ENCODE data around the gene RNF225. TPM values are rescaled to one million over a fixed set of nuclear protein-coding genes. Genes with fewer than 3 reads are reported as not detected.
"Not testable (repeated sequence)": the region's sequence is repeated elsewhere in the genome, so short reads cannot be mapped to it uniquely, and the experiment has no call there.

Gene RNF225
- total RNA-seq, 1 experiment from 2014 or later: not detected

DNA sequence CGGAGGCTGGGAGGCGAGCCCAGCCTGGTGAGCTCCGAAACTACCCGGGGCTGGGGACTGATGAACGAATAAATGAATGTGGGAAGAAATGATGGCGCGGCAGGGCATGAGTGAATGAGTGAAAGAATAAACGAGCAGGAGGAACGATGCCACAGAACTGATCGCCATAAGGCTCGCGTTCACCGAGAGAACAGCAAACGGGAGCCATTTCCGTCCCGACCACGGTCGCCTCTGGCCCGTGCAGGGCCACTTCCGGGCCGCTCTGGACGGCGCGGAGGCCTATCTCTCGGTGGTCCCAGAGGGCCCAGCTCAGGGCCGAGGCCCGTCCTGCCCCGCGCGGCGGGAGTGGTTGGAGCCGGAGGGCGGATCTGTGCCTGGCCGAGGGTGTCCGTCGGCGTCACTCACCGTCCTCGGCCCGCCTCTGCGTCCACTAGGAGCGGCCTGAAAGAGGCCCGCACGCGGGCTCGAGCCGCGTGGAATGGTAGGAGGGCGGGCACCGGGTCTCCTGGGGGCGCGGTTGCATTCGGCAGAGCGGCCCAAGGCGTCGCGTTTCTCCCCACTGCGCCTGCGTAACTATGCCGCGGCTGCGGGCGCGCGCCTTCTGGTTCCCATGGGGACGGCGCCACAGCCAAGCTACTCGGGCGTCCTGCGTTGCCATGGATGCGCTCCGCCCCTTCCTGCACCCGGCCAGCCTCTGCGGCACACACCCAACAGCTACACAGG, 33.0 kb upstream of the RNF225 start, which contains the start of gene ZNF497:
ZNF497 (minus strand) TSS at position 480 of the 723 bp plus-strand sequence. CDS start 5,116 bp downstream, outside the sequence.
- DNase-seq (ENCODE audit: low read depth): peak; percentile 96

DNA sequence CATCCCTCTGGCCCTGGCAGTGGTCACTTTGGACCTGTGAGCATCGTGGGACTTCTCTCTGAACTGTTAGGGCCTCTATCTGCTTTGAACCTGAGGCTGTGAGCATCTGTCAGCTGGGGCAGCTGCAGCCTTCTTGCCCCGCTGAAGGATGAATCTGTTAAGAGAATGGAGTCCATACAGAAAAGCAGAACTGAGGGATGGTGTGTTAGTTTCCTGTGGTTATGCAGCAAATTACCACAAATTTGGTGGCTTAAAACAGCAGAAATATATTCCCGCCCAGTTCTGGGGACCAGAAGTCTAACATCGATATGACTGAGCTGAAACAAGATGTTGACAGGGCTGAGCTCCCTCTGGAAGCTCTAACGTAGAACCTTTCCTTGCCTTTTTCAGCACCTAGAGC, 31.3 kb upstream of the RNF225 start:
- DNase-seq (ENCODE audit: low read depth): no peak

DNA sequence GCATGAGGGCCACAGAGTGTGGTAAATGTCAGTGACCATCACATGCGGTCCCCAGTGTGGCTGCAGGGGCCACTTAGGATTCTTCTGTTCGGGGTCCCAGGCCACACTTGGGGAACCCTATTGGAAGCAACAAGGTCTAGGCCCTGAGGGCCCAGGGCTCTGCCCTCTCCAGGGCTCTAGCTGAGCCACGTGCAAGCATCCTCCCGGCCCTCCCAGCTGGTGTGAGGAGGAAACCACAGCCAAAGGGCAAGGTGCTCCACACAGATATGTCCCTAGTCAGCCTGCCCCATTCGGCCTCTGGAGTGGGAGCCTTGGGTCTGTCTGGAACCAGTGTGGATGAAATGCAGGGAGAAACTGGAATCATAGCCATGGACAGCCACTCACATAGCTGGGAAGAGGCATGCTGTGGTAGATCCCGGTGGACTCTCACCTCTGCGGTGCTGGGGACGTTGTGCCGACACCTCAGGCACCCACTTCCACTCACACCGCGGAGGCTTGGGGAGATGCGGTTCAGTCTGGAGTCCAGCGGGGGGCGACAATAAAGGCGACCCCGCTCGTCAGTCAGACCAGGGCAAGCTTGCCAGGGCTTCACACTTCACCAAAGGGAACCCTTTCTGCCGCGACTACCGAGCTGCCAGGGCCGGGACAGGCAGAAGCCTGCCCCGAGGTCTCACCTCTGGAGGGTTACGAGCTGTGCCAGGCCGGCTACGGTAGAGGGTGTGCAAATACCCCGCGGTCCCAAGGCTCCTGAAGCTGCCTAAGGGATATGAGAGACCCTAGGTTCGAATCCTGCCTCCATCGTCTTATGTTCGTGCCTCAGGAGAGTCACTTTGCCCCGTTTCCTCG, 28.6 kb upstream of the RNF225 start:
- no peak for DNase-seq (ENCODE audit: low read depth)

DNA sequence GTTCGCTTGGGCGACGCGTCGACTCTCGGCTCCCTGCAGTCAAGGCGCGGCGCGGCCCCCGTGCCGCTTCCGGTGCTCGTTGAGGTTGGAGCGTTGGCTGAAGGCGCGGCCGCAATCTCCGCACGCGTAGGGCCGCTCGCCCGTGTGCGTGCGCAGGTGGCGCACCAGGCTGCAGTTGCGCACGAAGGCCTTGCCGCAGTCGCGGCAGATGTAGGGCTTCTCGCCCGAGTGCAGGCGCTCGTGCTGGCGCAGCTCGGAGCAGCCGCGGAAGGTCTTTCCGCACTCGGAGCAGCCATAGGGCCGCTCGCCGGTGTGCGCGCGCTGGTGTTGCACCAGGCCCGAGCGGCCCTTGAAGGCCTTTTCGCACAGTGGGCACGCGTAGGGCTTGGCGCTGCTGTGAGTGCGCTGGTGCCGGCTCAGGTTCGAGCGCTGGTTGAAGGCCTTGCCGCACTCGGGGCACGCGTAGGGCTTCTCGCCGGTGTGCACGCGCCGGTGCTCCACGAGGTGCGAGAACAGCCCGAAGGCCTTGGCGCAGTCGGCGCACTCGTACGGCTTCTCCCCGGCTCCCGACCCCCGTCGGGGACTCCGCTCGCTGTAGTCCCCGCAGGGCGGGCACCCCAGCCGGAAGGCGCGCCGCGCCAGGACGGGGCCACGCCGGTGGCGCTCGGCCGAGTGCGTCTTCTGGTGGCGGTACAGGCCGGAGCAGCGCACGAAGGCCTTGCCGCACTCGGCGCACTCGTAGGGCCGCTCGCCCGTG, 27.6 kb upstream of the RNF225 start:
- no peak for DNase-seq (ENCODE audit: low read depth)

DNA sequence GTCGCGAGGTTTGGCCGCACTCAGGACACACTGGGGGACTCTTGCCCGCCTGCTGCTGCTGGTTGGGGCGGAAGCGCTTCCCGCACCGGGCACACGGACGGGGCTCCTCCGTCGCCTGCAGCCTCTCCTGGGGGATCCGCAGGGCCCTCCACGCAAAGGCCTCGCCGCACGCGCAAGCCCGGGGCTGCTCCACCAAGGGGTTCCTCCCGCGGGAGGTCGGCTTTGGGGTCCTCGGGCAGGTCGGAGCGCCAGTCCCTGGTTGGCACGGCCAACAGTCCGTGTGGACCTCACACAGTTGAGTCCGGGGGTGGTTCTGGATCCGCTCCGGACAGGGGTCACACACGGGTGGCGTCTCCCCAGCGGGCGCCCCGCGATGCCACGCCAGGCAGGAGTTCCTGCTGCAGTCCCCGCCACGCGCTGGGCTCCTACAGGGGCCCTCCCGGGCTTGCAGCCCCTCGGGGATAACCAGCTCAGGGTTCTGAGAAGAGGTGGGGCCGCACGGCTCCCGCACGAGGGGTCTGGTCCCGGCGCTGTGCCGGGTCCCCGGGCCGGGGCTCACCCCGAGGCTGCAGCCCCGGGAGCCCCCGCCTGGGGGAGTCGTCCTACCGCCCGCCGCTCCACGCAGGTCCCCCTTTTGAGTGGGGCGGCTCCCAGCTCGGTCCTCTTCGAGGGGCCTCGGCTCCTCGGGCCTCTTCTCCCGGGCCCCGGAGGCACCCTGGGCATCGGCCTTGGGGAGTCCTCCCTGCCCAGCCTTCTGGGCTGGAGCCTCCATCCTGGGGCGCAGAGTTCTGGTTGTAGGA, 26.7 kb upstream of the RNF225 start:
- no peak for DNase-seq (ENCODE audit: low read depth)

DNA sequence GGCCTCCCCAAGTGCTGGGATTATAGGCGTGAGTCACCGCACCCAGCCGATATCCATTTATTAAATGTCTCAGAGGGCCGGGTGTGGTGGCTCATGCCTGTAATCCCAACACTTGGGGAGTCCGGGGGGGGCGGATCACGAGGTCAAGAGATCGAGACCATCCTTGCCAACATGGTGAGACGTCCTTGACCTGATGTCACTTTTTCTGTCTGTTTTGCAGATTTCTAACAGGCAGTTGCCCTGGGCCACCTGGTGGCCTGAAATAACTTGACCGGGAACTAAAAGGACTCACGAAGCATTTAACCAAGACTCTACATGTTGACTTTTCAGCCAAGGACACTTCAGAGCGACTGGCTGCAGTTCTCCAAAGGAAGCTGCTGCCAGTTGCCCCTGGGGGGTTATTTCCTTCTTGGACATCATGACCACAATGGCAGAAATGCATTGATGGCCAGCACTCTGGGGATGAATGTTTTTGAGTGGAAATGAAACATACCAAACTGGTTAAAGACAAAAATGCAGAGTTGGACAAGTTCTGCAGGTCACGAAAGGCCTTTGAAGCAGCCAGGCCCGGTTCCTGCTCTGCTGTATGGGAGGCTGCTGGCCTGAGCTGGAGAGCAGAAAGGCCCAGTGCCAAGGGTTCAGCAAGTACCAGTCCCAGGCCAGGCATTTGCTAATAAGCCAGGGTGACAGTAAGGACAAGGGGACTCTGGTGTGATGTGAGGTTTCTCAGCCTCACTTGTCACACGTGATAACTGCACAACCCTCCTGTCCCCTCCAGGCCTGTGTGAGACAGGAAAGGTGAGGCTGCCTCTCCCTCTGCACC, 22.9 kb upstream of the RNF225 start:
- DNase-seq (ENCODE audit: low read depth): peak; percentile 33

DNA sequence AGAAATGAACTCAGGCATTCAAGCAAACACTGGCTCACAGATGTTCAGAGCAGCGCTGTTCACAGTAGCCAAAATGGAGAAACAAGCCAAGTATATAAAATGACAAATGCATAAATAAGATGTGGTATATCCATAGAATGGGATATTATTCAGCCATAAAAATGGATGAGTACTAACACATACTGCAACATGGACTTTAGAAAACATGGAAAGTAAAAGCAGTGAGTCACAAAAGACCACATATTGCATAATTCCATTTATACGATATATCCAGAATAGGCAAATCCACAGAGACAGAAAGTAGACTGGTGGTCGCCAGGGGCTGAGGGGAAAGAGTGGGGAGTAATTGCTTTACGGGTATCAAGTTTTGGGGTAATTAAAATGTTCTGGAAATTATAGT, 21.3 kb upstream of the RNF225 start:
- no peak for DNase-seq (ENCODE audit: low read depth)

DNA sequence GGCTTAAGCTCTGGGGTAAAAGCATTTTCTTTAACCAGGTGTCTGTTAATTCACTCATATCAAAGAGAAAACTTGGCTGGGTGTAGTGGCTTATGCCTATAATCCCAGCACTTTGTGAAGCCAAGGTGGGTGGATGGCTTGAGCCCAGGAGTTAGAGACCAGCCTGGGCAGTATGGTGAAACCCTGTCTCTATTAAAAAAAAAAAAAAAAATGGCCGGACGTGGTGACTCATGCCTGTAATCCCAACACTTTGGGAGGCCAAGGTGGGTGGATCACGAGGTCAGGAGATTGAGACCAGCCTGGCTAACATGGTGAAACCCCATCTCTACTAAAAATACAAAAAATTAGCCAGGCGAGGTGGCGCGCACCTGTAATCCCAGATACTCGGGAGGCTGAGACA, 18.7 kb upstream of the RNF225 start:
- DNase-seq (ENCODE audit: low read depth): not testable (repeated sequence)

DNA sequence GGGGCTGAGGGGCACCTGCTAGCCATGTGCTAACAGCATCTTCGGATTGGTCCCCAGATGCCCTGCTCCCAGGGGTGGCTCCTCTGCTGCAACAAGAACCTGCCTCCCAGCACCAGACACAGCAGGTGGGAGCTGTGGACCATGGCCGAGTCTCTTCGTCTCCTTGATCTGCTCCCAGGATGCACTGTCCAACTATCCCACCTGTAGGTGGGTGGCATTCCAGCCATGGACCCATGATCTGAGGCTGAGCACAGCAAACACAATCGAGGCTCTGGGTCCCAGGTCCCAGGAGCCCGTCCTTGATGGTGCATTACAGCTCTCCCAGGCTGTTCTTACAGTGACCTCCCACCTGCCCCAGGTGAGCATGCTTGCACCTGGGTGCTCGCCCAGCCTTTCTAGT, 16.2 kb upstream of the RNF225 start:
- no peak for DNase-seq (ENCODE audit: low read depth)

DNA sequence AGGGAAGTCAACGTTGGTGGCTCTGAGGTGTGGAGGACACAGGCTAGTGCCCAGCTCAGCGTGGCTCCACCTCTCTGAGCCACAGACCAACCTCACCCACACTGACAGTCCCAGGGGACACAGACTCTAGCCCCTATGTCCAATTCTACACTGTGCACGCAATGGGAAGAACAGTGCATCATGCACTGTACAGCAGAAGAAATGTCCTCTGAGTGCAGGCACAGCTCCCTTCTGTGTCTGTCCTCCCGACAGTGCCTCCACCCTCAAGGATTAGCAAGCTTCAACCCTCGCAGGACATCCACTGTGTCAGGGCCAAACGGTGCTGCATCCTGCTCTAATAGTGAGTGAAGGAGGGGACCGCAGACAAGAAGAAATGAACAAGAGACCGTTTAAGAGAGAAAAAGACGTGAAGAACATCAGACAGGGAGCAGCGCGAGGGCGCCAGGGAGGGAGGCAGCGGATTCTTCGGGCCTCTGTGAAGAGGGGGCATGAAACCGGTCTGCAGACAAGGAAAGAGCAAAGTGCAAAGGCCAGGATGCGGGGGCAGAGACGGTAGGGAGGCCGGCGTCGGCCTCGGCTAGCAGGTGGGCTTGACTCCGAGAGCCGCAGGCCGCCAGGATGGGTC, 15.3 kb upstream of the RNF225 start:
- no peak for DNase-seq (ENCODE audit: low read depth)

DNA sequence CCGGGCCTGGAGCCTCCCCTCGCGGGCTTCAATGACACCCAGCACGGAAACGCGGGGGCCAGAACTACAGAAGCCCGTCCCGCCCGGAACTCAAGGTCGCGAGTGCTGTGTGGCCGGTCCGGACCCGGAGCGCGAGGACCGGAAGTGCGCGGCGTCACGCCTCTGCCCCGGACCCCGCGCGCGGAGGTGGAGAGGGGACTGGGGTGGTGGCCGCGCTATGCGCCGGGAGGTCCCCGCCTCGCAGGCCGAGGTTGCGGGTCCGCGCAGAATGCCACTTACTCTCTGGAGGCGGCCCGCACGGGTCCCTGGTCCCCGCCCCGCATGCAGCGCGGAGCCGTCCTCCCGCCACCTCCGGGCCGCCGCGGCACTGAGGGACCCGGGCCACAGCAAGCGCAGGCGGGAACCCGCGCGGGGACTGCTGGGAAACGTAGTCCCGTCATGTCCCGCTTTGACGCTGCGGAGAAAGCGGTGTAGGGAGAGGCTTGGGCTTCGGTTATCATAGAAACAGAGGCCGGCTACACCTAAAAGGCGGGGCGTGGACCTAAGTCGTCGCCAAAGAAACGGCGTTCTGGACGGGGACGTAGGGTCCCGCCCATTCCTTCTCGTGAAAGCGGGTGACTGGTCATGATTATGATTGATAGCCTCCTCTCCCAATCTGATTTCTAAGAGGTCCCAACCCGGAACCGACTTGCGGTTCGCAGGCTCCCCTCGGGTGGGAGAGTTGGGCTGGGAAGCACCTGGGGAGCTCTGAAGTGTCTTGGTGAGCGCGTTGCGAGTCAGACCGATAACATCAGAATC, 14.6 kb upstream of the RNF225 start, which contains the start of gene ZNF837:
ZNF837 (minus strand) TSS at position 369 of the 798 bp plus-strand sequence. CDS start 11,698 bp downstream, outside the sequence.
- DNase-seq (ENCODE audit: low read depth): peak; percentile 100

DNA sequence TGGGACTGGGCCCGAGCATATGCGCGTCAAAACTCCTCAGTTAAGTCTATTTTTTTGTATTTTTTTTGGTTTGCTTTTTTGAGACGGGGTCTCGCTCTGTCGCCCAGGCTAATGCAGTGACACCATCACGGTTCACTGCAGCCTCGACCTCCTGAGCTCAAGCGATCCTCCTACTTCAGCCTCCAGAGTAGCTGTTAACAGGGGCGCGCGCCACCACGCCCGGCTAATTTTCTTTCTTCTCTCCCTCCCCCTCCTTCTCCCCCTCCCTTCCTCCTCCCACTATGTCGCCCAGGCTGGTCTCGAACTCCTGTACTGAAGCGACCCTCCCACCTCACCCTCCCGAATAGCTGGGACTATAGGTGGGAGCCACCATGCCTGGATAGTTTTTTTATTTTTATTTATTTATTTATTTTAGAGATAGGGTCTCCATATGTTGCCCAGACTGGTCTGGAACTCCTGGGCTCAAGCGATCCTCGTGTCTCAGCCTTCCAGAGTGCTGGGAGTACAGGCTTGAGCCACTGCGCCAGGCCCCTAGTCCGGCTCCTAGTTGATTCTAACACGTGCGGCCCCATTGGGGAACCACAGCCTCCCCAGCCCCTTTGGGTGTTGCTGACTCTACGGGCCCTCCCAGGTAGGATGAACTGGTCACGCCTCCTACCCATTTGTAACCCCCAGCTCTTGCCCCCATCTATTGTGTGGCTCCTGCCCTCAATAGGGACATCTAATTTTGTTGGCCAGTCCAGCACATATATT, 13.8 kb upstream of the RNF225 start:
- no peak for DNase-seq (ENCODE audit: low read depth)

DNA sequence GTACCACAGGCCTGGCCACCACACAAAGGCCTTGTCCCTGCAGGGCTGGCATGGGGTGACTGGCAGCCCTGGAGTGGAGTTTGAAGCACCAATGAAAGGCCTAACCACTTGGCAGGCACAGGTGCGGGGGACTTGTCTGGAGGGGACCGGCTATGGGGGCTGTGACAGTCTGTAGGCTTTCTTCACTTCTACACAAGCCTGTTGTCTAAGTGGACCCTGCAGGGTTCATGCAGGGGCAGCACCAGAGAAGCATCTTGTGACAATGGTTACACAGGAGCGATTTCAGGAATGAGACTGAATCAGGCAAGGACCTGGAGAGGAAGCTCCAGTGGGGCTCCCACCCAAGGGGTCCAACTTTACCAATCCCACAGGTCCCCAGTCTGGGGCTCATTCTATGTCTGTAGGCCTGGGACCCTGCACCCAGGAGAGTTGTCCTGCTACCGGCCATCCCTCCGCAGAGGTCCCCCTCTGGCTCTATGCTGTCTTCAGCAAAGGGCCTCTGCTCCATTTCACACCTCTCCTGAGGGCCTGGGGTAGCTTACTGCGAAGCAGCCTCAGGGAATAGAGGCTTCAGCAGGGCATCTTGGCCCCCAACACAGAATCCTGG, 12.4 kb upstream of the RNF225 start:
- DNase-seq (ENCODE audit: low read depth): no peak

DNA sequence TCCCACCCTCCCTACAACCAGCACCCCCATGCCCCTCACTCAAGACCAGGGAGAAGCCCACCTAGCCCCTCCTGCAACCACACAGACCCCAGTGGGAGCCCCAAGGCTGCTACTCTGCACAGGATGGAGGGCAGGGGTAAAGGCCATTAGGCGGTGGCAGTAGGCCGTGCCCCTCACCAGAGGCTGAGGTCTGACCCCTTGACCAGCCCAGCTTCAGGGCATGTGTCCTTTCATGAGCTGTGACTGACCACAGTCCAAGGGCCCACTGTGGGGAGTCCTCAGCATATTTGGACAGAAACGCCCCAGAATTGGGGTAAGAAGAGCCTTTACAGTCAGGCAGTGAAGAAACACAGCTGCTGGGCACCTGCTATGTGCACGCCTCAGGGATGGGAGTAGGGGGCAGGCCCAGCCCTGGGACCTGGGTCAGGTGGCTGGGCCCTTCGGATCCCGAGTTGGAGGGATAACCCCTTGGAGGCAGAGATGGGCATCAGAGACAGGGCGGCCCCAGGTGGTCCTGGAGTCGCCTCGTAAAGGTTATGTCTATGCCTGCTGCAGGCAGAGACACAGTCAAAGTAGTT, 10.1 kb upstream of the RNF225 start:
- DNase-seq (ENCODE audit: low read depth): no peak

DNA sequence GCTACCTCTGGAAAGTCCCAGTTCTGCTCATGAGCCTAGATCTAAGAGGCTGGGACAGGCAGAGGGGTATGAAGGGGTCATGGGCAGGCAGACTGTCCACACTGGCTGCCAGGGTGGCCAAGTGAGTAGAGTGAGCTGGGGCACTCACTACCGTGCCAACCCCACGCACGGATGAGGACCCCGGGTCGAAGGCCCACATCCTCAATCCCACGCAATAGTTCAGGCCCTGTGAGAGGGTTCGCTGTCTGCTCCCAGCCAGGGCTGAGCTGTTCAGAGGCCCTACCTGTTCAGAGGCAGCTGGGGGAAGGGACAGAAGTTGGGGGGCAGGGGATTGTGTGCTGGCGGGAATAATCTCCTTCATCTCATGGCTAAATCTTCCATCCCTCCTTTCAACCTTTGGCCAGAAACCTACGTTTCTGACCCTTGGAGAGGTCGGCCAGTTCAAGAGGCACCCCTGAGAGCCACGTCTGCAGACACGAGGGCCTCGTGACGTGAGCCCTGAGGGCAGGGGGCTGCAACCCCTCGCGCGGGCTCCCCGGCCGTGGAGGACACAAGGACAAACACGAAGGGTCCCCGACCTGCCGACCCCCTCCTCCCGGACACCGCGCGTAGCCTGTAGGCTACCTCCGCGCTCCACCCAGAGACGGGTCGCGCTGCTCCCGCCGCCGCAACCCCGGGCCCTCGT, 9.4 kb upstream of the RNF225 start:
- DNase-seq (ENCODE audit: low read depth): no peak

DNA sequence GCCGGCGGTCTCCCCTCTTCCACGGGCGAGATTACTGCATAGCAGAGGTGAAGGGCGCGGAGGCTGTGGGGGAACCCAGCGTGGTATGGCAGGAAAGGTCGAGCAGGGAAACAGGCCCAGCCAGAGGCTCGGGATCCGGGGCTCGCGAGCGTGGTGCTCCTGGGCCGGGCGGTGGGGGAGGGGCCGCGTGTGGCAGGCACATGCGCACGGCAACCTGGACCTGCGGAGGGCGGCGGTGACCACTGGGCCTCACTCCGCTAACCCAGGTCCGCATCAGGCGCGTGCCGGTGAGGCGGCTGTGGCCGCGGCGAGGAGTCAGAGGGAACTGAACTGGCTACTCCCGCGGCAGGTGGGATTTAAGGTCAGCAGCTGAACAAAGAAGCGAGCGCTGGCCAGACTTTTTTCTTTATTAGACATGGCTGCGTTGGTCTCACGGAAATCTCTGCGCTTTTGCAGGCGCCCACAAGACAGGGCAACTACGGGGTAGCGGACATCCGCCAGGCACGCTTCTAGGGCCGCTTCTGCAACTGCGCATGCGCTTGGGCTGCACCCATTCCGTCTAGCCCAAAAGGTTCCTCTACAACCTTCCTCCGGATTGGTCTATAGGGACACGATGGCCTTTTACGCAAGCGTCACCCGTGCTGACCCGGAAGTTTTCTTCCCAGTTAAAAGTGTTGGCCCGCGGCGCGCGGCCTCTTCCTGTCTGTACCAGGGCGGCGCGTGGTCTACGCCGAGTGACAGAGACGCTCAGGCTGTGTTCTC, 8.7 kb upstream of the RNF225 start, which contains the start of gene RPS5:
RPS5 (plus strand) TSS at position 694 of the 762 bp plus-strand sequence. CDS start 869 bp downstream, outside the sequence.
- DNase-seq (ENCODE audit: low read depth): peak; percentile 99
